GM19397 (cell line): ENCODE data around the gene SEC14L6.

Experiments used
- ATAC-seq: cut with Tn5 transposase; IDR thresholded peaks from one replicate; pipeline ENCODE4 v1.9.1; 2021; ENCODE audit warnings: mild to moderate bottlenecking, moderate library complexity; ENCODE audit not compliant: unreplicated experiment

SEC14L6 gene

GRCh38 chr22:30500628-30501027 is 45.9 kb downstream of the SEC14L6 start:
- no peak for ATAC-seq

- no peak for ATAC-seq
Observed at GRCh38 chr22:30497466-30498150, 48.9 kb downstream of the SEC14L6 start.

- ATAC-seq: no peak
Observed at GRCh38 chr22:30495041-30495784, 51.3 kb downstream of the SEC14L6 start.

- no peak for ATAC-seq
Observed at GRCh38 chr22:30492144-30492543, 54.4 kb downstream of the SEC14L6 start.

GRCh38 chr22:30491381-30491780 is 55.2 kb downstream of the SEC14L6 start:
- ATAC-seq: no peak

- ATAC-seq: no peak
Observed at GRCh38 chr22:30490399-30490798, 56.1 kb downstream of the SEC14L6 start.

GRCh38 chr22:30488121-30488520 is 58.4 kb downstream of the SEC14L6 start:
- ATAC-seq: no peak

- no peak for ATAC-seq
Observed at GRCh38 chr22:30486661-30487115, 59.9 kb downstream of the SEC14L6 start.

- ATAC-seq: no peak
Observed at GRCh38 chr22:30486118-30486517, 60.4 kb downstream of the SEC14L6 start.

GRCh38 chr22:30485362-30485988 is 61.1 kb downstream of the SEC14L6 start:
- peak; percentile 63 for ATAC-seq

GRCh38 chr22:30483169-30483568 is 63.4 kb downstream of the SEC14L6 start:
- no peak for ATAC-seq

- ATAC-seq: no peak
Observed at GRCh38 chr22:30481711-30482110, 64.8 kb downstream of the SEC14L6 start.

GRCh38 chr22:30479981-30480380 is 66.6 kb downstream of the SEC14L6 start:
- ATAC-seq: no peak

- no peak for ATAC-seq
Observed at GRCh38 chr22:30474683-30475424, 71.7 kb downstream of the SEC14L6 start.

GRCh38 chr22:30474121-30474520 is 72.4 kb downstream of the SEC14L6 start:
- no peak for ATAC-seq

- no peak for ATAC-seq
Observed at GRCh38 chr22:30472994-30473720, 73.4 kb downstream of the SEC14L6 start.
